ENCODE data around the gene UBE3C.

- TF ChIP-seq EP300 (IDR thresholded peaks at IDR 0.05; ENCODE audit: borderline replicate concordance) (no peak), EGR1 (IDR thresholded peaks at IDR 0.05) (no peak), TAF1 (IDR thresholded peaks at IDR 0.05; ENCODE audit: low read depth) (no peak), YY1 (IDR thresholded peaks at IDR 0.05; ENCODE audit: low read depth) (no peak), RAD21 (IDR thresholded peaks at IDR 0.05; ENCODE audit: low read depth) (no peak), CEBPB (IDR thresholded peaks at IDR 0.05) (no peak), FOXM1 (IDR thresholded peaks at IDR 0.05; ENCODE audit: borderline replicate concordance, low read depth) (no peak), REST (IDR thresholded peaks at IDR 0.05; ENCODE audit: low read depth) (no peak)
- TF ChIP-seq, protein P1, sequence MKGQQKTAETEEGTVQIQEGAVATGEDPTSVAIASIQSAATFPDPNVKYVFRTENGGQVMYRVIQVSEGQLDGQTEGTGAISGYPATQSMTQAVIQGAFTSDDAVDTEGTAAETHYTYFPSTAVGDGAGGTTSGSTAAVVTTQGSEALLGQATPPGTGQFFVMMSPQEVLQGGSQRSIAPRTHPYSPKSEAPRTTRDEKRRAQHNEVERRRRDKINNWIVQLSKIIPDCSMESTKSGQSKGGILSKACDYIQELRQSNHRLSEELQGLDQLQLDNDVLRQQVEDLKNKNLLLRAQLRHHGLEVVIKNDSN (IDR thresholded peaks at IDR 0.05), result no peak
Observed at GRCh38 chr7:157295338-157295737, 156.6 kb downstream of the UBE3C start.

All from Ishikawa (cell line).